HG03460 (cell line): ENCODE data around the gene MYO10.

Source experiments
- ATAC-seq: cut with Tn5 transposase; IDR thresholded peaks from one replicate; pipeline ENCODE4 v1.9.1; 2021; ENCODE audit not compliant: unreplicated experiment

MYO10 gene

DNA sequence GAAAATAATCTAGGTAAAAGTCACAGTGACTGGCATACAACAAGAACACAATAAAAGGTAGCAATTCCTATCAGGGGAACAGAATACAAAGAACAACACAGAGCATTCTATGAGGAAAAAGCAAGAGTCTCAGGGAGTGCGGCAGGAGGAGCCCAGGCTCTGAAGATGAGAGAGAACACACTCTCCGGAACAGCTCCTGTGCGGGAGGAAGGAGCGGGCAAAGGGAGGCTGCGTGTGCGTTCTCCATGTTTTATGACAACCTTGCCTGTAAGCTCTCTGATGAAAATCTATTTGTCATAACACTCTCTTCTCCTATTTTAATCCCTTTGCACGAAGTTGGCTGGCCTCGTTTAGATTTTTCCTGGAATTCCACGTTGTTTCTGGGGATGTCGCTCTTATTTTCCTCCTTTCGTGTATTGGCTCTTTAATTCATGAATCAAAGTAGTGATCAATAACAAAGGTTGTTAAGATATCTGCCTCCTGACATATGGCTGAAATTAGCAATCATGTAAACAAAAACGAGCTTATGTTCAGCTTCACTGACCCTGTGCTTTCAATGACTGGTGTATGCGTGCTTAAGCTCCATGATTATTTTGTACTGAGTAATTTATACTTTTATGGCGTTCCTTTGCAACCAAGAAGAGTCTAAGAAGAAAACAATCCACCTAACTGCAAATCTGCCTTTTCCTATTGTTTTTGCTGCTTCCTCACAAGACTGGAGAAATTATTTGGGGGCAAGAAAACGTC, 109.5 kb downstream of the MYO10 start:
- no peak for ATAC-seq

DNA sequence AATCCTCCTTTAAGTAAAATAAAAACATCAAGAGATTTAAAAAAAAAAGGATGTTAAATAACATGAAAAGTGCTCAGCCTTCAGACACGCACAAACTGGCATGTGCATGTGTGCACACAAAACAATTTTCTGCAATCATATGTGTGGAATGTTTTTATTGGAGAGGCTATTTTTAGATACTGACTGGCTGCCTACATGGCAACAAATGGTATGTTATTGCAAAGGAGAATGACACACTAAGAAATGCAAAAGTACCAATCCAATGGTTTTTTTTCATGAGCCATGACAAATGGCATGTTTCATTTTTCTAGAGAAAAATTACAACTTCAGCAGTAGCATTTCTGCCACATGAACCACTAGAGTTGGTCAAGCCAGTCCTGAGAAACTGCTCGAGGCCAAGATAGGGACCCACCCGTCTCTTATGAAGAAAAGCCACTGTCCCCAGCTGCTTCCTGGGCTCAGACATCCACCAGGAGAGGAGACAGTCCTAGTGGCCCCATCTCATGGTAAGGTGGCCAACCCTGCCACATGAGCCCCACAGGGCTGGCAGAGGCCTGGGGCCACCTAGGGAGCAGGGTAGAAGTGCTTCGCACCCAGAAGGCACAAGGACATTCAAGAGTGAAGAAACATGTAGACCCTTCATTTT, 116.4 kb downstream of the MYO10 start:
- ATAC-seq, result no peak

DNA sequence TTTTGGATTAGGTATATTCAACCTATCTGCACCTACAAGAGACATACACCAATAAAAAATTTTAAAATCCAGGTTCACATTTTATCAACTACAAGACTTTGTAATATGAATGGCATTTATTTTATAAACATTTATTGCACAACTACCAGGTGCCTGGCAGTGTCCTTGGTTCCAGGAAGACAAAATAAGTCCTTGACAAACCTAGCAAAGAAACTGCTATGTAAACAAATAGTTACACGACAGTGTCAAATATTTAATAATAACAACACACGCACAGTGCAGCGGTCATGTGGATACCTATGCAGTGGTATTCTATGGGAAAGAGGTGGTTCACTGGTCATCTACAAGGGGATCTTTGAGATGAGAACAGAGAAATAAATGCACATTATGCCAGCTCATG, 120.7 kb downstream of the MYO10 start:
- no peak for ATAC-seq

DNA sequence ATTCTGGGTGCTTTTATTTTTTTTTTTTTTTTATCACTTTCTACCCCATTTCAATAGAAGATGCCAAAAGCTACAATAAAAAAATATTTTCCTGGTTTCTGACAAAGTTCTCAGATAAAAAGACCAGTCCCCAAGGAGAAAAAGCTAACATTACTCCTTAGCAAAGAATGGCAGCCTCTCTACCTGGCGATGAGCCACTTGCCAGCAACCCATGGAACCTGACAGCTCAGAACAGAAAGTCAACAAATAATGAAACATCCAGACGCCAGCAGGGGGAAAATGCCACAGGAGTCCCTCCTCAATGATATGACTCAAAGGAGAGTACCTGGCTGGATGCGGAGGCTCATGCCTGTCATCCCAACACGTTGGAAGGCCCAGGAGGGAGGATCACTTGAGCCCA, 123.2 kb downstream of the MYO10 start:
- no peak for ATAC-seq

DNA sequence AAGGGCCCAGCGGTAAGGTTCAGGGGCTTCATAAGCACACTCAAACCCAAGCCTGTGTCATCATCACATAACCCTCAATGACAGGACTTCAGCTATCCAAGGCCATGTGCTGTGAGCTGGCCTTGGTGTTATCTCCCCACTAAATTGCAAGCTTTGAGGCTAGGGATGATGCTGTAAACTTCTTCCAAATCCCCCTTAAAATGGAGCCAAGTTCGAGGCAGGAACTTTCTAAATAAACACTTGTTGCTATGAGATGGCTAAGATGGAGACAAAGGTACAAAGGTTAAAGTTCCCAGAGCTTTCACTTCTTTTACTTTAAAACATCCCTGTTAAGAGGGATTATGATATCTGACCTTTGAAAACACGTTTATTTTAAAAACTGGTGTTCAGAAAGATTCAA, 123.6 kb downstream of the MYO10 start:
- no peak for ATAC-seq

DNA sequence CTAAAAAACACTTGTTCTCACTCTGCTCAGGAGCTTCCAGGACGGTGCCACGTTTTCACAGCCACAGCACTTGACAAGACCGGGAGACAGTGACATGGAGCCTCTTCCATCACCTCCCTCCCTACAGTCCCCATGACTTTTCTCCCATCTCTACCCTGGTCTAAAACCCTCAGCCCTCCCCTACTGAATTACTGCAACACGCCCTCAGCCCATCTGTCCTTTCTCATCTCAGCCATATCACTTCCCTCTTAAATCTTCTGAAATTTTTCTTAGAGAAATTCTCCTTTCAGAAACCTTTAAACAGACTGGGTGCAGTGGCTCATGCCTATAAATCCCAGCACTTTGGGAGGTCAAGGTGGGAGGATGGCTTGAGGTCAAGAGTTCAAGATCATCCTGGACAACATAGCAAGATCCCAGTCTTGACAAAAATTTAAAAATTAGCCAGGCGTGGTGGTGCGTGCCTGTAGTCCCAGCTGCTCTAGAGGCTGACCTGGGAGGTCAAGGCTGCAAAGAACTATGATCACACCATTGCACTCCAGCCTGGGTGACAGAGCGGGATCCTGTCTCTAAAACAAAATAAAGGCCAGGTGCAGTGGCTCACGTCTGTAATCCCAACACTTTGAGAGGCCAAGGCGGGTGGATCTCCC, 125.8 kb downstream of the MYO10 start:
- no peak for ATAC-seq

DNA sequence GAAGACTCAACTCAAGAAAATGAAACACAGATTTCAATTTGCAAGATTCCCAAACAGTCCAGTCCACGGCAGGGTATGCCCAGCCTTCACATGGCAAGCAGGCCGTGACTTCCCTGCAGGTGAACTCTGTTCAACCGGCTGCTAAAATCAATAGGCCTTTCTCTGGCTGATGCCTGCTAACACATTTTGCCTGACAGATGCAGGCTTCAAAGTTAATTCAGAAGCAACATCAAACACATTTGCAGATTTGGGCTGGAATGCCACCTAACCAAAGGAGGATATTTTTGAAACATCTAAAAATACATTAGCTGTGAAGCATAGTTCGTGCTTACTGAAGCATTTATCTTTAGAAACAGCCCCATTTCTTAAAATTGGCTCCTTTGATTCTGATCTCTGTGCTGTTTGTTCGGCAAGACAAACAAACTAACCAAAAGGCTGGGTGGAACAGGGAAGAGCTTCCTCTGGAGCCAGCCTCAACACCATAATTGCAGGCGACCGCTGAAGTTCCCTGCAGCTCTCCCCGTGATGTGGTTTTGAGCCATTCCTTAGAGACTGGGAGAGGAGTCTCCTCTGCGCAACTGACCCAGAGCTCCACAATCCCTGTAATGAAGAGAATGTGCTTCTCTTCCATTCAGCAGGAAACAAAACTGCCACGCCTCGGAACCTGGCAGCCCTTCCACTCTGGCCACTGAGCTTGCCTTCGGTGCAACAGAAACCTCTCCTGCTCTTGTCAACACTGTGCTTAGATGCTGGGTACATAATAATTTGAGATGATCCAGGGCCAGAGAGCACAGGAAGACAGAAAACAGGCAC, 126.5 kb downstream of the MYO10 start:
- ATAC-seq, result no peak

DNA sequence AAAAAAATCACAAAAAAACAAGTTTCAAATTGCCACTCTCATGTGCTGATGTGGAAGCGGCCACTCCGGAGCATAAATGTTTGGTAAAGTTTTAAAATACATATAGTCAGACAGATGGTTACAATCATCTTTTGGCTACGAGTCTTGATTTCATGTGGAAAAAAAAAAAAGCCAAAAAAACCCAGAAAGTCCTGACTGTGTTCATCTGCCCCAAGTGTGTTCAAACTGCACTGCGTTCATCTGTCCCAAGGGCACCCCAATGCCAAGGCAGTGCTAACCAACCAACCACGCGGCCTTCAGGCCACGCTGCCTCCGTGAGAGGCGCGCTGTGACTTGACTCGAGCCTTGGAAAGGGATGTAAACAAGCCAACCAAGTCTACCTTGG, 127.1 kb downstream of the MYO10 start:
- no peak for ATAC-seq

DNA sequence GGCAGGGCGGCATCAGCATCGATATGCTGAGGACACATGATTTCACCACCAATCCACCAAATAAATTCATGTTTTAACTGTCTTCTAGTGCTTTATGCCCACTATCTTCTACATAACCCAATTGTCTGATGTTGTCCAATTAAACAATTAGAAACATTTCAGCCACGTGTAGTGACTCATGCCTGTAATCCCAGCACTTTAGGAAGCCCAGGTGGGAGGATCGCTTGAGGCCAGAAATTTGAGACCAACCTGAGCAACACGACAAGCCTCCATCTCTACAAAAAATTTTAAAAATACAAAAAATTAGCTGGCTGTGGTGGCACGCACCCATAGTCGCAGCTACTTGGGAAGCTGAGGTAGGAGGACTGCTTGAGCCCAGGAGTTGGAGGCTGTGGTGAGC, 128.1 kb downstream of the MYO10 start:
- ATAC-seq, result no peak

DNA sequence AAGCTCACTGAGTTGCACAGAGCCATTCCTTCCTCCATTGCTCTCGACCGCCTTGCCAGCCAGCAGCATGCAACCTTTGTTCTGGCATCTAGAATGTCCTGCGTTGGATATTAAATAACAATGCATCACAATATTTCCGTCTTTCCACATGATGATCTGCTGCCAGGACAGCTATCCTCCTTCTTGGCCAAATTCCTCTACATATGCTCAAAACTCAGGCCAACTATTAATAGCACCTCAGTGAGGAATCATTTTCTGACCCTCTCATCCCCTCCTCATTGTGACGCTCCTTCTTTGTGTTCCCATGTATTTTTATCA, 128.6 kb downstream of the MYO10 start:
- ATAC-seq, result no peak

DNA sequence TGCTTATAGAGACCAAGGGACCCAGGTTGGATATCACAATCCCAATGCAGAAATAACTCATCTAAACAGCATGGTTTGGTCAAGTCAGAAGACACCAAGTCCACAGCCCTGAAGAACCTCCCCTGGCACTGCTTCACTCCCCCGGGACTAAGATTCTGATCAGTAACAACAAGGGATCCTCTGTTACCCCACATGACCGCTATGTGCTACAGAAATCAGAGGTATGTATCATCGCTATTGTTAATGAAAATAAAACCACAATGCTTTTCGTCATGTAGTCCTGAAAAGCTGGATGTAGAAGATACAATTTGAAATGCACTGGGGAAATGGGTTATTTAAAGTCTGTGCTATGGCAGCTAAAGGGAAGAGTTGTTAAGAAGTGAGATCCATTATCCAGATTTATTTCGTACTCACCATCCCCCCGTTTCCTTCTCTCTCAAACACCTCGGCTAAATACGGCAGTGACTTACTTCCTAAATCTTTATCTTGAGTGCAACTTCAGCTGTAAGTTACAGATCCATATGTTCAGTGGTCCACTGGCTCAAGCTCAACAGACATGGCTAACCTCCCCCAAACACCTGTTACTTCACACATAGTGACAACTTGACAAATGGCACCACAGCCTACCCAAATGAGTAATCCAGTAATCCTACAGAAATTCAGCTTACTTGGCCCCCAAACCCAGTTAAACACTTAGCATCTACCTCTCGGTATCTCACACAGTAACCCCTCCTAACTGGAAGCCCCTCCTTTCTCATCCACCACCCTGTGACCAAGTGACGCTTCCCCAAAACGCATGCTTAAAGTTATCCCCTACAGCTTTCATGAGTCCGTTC, 129.2 kb downstream of the MYO10 start:
- no peak for ATAC-seq

DNA sequence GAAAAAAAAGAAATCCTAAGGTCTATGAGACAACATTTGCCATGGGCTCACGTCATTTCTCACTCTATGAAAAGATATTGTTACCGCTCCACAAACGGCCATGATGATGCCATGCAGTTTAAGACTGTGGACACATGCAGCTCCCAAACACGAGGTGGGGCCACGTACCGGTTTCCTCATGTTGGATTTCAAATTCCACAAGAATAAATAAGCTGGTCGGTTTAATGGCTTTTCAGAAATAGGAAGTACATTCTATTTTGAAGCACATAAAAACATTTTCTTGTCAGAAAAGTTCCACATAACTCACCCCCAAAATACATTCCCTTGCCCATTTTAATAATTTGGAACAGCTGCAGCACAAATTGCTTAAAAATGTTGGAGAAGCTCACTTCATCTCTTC, 130.6 kb downstream of the MYO10 start:
- ATAC-seq, result no peak

DNA sequence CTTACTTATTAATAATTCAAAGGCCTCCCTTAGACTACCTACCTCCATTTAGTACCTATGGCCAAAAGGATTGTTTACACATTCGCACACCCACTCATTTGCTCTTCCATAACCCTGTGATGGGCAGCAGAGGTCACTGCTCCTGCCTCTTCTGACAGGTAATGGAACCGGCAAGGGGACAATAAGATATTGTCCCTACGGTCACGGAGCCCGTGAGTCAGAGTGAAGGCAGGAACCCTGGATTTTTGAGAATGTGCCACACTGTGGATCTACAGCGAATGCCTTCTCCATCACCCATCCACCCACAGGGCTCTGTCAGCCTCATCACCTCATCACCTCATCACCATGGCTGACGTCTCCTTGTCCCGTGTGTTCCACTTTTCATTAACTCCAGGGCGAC, 132.3 kb downstream of the MYO10 start:
- no peak for ATAC-seq

DNA sequence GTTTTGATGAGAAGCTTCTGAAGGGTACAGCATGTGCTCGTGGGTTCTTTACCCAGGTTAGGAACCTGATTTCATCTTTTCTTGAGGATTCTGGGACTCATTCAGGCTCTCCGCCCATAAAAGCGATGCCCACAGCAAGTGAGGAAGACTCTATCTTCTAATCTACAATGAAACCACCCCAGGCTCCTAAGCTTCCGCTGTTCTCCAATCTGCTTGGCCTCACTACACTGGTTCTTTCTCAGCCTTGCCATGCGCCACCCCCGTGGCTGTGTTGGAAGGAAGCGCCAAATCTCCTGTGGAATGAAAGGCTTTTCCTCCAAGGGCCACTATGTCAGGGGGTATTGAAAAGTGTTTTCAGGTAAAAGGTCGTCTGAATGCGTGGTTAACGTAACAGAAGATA, 135.6 kb downstream of the MYO10 start:
- ATAC-seq, result no peak

DNA sequence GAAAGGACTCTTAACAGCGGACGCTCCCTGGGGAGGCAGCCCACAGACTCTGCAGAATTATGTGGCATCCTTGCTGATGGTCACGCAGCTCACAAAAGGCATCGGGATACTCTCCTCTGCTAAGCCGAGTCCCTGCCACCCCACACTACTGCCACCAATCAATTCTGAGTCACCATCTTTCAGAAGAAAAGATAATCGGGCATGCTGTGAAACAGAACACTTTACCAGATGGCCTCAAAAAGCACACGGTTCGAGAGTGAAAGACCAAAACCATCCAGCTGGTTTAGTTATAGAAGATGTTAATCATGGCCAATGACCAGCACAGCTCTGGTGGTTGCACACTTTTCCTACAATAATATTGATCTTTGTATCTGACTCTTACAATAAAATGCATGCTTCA, 136.3 kb downstream of the MYO10 start:
- no peak for ATAC-seq

DNA sequence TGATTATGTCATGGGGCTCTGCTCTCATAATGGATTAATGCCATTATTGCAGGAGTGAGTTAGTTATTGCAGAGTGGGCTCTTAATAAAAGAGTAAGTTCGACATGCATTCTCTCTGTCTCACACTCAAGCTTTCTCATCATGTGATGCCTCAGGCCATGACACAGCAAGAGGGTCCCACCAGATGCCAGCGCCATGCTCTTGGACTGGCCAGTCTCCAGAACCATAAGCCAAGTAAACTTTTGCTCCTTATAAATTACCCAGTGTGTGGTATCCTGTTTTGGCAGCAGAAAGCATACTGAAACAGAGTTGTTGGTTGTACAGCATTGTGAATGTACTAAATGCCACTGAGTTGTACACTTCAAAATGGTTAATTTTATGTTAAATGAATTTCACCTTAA, 138.1 kb downstream of the MYO10 start:
- ATAC-seq, result no peak

DNA sequence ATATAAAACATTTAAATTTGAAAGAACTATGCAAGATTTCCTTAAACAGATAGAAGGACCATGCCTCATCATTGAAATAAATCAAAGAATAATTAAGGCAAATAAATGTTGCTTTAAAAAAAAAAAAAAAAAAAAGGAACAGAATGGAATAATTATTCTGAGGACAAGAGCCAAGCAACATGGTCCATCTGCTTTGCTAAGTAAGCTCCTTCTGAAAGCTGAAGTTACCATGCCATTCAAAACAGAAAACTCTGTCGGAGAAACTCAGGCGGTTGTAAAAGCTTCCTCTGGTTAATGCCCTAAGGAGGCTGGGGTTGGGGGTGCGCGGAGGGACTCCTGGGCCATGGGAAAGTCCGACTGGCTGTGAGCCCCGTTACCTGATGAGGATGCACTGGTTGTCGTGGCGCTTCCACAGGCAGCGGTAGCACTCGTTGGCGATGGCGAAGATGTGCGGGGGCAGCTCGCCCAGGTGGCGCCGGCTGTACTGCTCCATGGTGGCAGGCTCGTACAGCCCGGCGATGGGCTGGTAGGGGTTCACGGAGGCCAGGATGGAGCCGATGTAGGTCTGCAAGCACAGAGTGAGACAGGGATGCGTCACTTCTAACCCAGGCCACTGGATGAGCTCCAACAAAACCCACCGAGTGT, 141.7 kb downstream of the MYO10 start:
- no peak for ATAC-seq

DNA sequence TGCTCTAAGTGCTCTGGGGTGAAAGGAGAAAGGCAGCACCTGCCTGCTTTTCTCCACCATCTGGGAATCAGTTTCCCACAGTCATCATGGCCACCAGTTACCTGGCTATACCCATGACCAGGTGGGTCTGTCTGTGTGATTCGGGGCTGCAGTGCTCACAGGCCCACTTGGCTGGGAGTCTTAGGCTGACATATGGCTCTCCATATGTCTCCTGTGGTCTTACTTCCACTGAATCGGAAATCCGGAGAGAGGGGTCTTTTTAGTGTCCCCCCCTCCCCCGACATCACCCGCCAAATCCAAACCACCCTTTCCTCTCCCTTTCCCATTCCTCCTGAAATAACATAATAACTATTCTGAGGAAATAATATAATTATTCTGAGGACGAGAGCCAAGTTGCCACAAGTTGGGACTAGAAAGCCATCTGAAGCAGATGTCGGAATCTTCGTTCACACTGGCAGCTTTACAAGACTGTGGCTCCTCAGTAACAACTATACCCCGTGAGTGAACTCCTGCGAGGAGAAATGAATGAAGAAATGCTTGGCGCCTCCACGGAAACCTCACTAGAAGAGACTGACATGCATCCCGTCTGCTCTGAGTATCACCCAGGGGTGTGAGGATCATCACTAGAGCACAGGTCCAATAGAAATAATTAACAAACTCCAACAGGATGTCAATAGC, 143.4 kb downstream of the MYO10 start:
- ATAC-seq, result no peak

DNA sequence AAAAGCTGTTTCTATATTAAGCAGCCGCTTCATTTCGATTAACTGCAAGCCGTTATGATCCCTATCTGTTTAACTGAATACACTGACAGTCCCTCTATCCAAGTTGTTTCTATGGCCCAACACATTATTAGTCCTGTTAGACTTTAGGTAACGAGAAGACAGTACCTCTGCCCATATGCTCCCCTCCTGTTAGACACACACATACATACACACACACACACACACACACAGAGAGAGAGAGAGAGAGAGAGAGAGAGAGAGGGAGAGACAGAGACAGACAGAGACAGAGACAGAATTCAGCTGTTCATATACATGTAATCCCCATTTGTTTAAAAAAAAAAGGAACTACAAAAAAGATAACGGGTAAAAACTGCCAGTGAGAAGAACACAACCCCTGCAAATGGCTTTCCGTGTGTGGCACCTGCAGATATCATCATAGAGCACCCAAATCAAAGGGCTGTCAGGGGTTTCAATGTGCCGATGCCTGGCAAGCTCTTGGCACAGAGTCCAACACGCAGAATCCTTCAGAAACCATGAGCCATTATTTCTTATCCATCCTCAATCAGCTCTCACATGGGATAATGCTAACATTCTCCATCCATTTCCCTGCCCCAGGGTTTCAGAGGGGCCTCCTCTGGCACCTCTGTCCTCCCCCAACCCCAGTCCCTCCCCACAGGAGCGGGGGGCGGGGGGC, 144.0 kb downstream of the MYO10 start:
- no peak for ATAC-seq
